HG03432 (cell line): ENCODE measurements around the gene DYSF.

Experiments
- ATAC-seq: cut with Tn5 transposase; IDR thresholded peaks from one replicate; pipeline ENCODE4 v1.9.1; 2021; ENCODE audit warnings: mild to moderate bottlenecking, moderate library complexity; ENCODE audit not compliant: unreplicated experiment

The DYSF gene

GRCh38 chr2:71610671-71611070 lies 157.3 kb downstream of the DYSF start:
- ATAC-seq: no peak

GRCh38 chr2:71611247-71611646 lies 157.9 kb downstream of the DYSF start:
- ATAC-seq: no peak

GRCh38 chr2:71611781-71612527 lies 158.6 kb downstream of the DYSF start:
- ATAC-seq: no peak

- ATAC-seq: no peak
Observed at GRCh38 chr2:71612581-71613402, 159.4 kb downstream of the DYSF start.

- no peak for ATAC-seq
Observed at GRCh38 chr2:71613403-71613952, 160.1 kb downstream of the DYSF start.

GRCh38 chr2:71613953-71614925 lies 160.9 kb downstream of the DYSF start:
- no peak for ATAC-seq

- no peak for ATAC-seq
Observed at GRCh38 chr2:71614976-71615766, 161.8 kb downstream of the DYSF start.

- ATAC-seq: no peak
Observed at GRCh38 chr2:71615767-71616730, 162.7 kb downstream of the DYSF start.

GRCh38 chr2:71617266-71617665 lies 163.9 kb downstream of the DYSF start:
- no peak for ATAC-seq

- no peak for ATAC-seq
Observed at GRCh38 chr2:71618327-71619113, 165.2 kb downstream of the DYSF start.

GRCh38 chr2:71619230-71619741 lies 165.9 kb downstream of the DYSF start:
- ATAC-seq: no peak

- ATAC-seq: no peak
Observed at GRCh38 chr2:71620116-71620515, 166.8 kb downstream of the DYSF start.

GRCh38 chr2:71620851-71621251 lies 167.5 kb downstream of the DYSF start:
- ATAC-seq: no peak

GRCh38 chr2:71629273-71629672 lies 175.9 kb downstream of the DYSF start:
- ATAC-seq: no peak

GRCh38 chr2:71629771-71630453 lies 176.6 kb downstream of the DYSF start:
- no peak for ATAC-seq

- no peak for ATAC-seq
Observed at GRCh38 chr2:71630454-71631328, 177.3 kb downstream of the DYSF start.
